GM23338 (cell line): ENCODE data around the gene ILKAP. TPM values are rescaled to one million over a fixed set of nuclear protein-coding genes. Genes with fewer than 3 reads are reported as not detected.

ENCODE experiments used
- ATAC-seq: fragments of 200-7000 bp; cut with Tn5 transposase; 3 replicates; pipeline ENCODE4 v1.9.1; 2020
- DNase-seq: peaks from one replicate; pipeline ENCODE4 v3.0.0-alpha.2; 2015; ENCODE audit warnings: low spot score
- H2AFZ ChIP-seq: fragments of 200-600 bp; sonication (generic); 2 replicates; pipeline ENCODE4 v1.8.0; 2016; ENCODE audit warnings: antibody characterized with exemption, mild to moderate bottlenecking, moderate library complexity
- H3F3A ChIP-seq: fragments of 200-600 bp; sonication (generic); replicated peaks from 2 replicates; pipeline ENCODE4 v1.8.0; 2017; ENCODE audit warnings: antibody characterized with exemption, mixed run types, low read depth
- H3K27ac ChIP-seq: fragments of 200-600 bp; sonication (generic); 2 replicates; pipeline ENCODE4 v1.6.1; 2016; ENCODE audit warnings: low read depth
- H3K27me3 ChIP-seq: fragments of 200-600 bp; sonication (generic); 2 replicates; pipeline ENCODE4 v1.8.0; 2016; ENCODE audit warnings: mild to moderate bottlenecking, mixed run types, moderate library complexity; ENCODE audit not compliant: insufficient read depth
- H3K36me3 ChIP-seq: fragments of 200-600 bp; sonication (generic); 2 replicates; pipeline ENCODE4 v1.8.0; 2016; ENCODE audit warnings: mild to moderate bottlenecking; ENCODE audit not compliant: insufficient read depth
- H3K4me1 ChIP-seq: fragments of 200-600 bp; sonication (generic); 2 replicates; pipeline ENCODE4 v1.8.0; 2016; ENCODE audit warnings: mild to moderate bottlenecking, moderate library complexity; ENCODE audit not compliant: insufficient read depth
- H3K4me2 ChIP-seq: fragments of 200-600 bp; sonication (generic); 2 replicates; pipeline ENCODE4 v1.7.1; 2017; ENCODE audit warnings: mixed run types
- H3K4me3 ChIP-seq: fragments of 200-600 bp; sonication (generic); 2 replicates; pipeline ENCODE4 v1.6.1; 2016; ENCODE audit warnings: mixed run types
- H3K79me2 ChIP-seq: fragments of 200-600 bp; sonication (generic); replicated peaks from 2 replicates; pipeline ENCODE4 v1.8.0; 2017; ENCODE audit warnings: mild to moderate bottlenecking; ENCODE audit not compliant: insufficient read depth
- H3K9me2 ChIP-seq: fragments of 200-600 bp; sonication (generic); 2 replicates; pipeline ENCODE4 v1.8.0; 2017; ENCODE audit not compliant: insufficient read depth
- H4K20me1 ChIP-seq: fragments of 200-600 bp; sonication (generic); replicated peaks from 2 replicates; pipeline ENCODE4 v1.8.0; 2017; ENCODE audit warnings: mild to moderate bottlenecking; ENCODE audit not compliant: insufficient read depth
- H3K27ac Mint-ChIP-seq: 2 replicates; pipeline ENCODE4 v1.8.0; 2020; ENCODE audit warnings: inconsistent platforms, mild to moderate bottlenecking, moderate library complexity, mixed read lengths
- H3K27me3 Mint-ChIP-seq: 3 replicates; pipeline ENCODE4 v1.8.0; 2022; ENCODE audit warnings: low read depth, mild to moderate bottlenecking, moderate library complexity, mixed read lengths, inconsistent platforms; ENCODE audit not compliant: insufficient read depth, poor library complexity
- H3K36me3 Mint-ChIP-seq: 3 replicates; pipeline ENCODE4 v1.8.0; 2021; ENCODE audit warnings: low read depth, mild to moderate bottlenecking, inconsistent platforms, moderate library complexity, mixed read lengths
- H3K4me1 Mint-ChIP-seq: 3 replicates; pipeline ENCODE4 v1.8.0; 2020; ENCODE audit warnings: mild to moderate bottlenecking, inconsistent platforms, mixed read lengths
- H3K4me3 Mint-ChIP-seq: 3 replicates; pipeline ENCODE4 v1.8.0; 2021; ENCODE audit warnings: moderate library complexity, mild to moderate bottlenecking, inconsistent platforms, mixed read lengths
- H3K9me3 Mint-ChIP-seq: 3 replicates; pipeline ENCODE4 v1.8.0; 2020; ENCODE audit warnings: moderate library complexity, mild to moderate bottlenecking, inconsistent platforms, mixed read lengths
- CREB1 ChIP-seq: fragments of 250-450 bp; sonication (Bioruptor Pico); IDR thresholded peaks from 2 replicates; pipeline ENCODE4 v1.5.0; 2020; ENCODE audit warnings: low read depth, mild to moderate bottlenecking, moderate library complexity
- CTCF ChIP-seq, 2 experiments: fragments of 200-600 bp in 1 of 2; sonication (generic) in 1 of 2; conservative IDR thresholded peaks; 2 replicates each; pipeline versions ENCODE4 v1.5.1 to v1.6.1; 2016 to 2017; ENCODE audit warnings: antibody characterized with exemption in 2 of 2, low read depth in 2 of 2, mild to moderate bottlenecking in 2 of 2, moderate library complexity in 1 of 2
- ETS1 ChIP-seq: IDR thresholded peaks from 2 replicates; pipeline ENCODE4 v1.6.1; 2016; ENCODE audit warnings: antibody characterized with exemption
- EZH2 ChIP-seq: fragments of 200-600 bp; sonication (generic); IDR thresholded peaks from one replicate; pipeline ENCODE4 v1.8.0; 2017; ENCODE audit warnings: antibody characterized with exemption, mild to moderate bottlenecking, low read depth; ENCODE audit not compliant: unreplicated experiment
- JUNB ChIP-seq: IDR thresholded peaks from one replicate; pipeline ENCODE4 v1.6.1; 2016; ENCODE audit warnings: antibody characterized with exemption; ENCODE audit not compliant: unreplicated experiment
- NANOG ChIP-seq: IDR thresholded peaks from 2 replicates; pipeline ENCODE4 v1.6.1; 2016; ENCODE audit warnings: antibody characterized with exemption, borderline replicate concordance
- POLR2AphosphoS5 ChIP-seq: IDR thresholded peaks from 2 replicates; pipeline ENCODE4 v1.6.1; 2016; ENCODE audit warnings: antibody characterized with exemption, low read depth
- REST ChIP-seq: IDR thresholded peaks from one replicate; pipeline ENCODE4 v1.6.1; 2018; ENCODE audit warnings: antibody characterized with exemption; ENCODE audit not compliant: unreplicated experiment
- STAT1 ChIP-seq: IDR thresholded peaks from one replicate; pipeline ENCODE4 v1.6.1; 2016; ENCODE audit warnings: antibody characterized with exemption; ENCODE audit not compliant: unreplicated experiment
- ZNF331 ChIP-seq: fragments of 250-450 bp; sonication (Bioruptor Pico); IDR thresholded peaks from 2 replicates; pipeline ENCODE4 v1.5.0; 2020; ENCODE audit warnings: low read depth, mild to moderate bottlenecking, moderate library complexity
- polyA plus RNA-seq: library from polyadenylated mRNA; unstranded; fragments of >200 nt; fragmentation: Nextera tagmentation; extraction: Ambion mirVana; gene quantifications from 2 replicates; pipeline ENCODE4 v1.2.1, GENCODE V29; 2016
- total RNA-seq: library from RNA; depleted of rRNA; stranded (reverse); fragments of >200 nt; shearing (Covaris generic); gene quantifications from 2 replicates; pipeline ENCODE4 v1.2.3, GENCODE V29; 2014

ILKAP gene
- total and polyA plus RNA-seq, 2 experiments from 2014 or later = 17.0 to 35.9 TPM

- Histone ChIP-seq H3K4me3 (no peak overlapping the region), H2AFZ (no peak overlapping the region), H3K4me1 (0 out of 2 replicates have a peak, but pooled peaks cover 4% of the 10 kb centered on the region), H3K27ac (no peak overlapping the region), H3K9me2 (no peaks in the 10 kb centered on the region), H3K36me3 (no peaks in the 10 kb centered on the region), H3K79me2 (no peaks in the 10 kb centered on the region), H3K27me3 (peaks cover 9% of the 10 kb centered on the region), H4K20me1 (no peaks in the 10 kb centered on the region), H3K4me2 (no peak overlapping the region), H3F3A (no peaks in the 10 kb centered on the region)
- ATAC-seq (no peak), DNase-seq (no peak)
- peaks cover 8% of the 10 kb centered on the region for H3K27me3 Mint-ChIP-seq
- no peak overlapping the region for H3K4me3 Mint-ChIP-seq
- H3K27ac Mint-ChIP-seq = no peak overlapping the region
- H3K9me3 Mint-ChIP-seq = no peaks in the 10 kb centered on the region
- no peak for TF ChIP-seq CTCF (conservative IDR thresholded peaks at IDR 0.05; ENCODE audit: low read depth in 2 of 2)
- no peak for TF ChIP-seq EZH2
- no peak for TF ChIP-seq REST
- H3K36me3 Mint-ChIP-seq = no peaks in the 10 kb centered on the region; the same call in 2 of the 3 replicates
- peaks cover 8% of the 10 kb centered on the region for H3K4me1 Mint-ChIP-seq
Measured at GRCh38 chr2:238224356-238225035, 21.0 kb upstream of the ILKAP start.

GRCh38 chr2:238220892-238221521, 17.5 kb upstream of the ILKAP start:
- Histone ChIP-seq H3K4me3 (no peak overlapping the region), H3K79me2 (no peaks in the 10 kb centered on the region), H3K36me3 (no peaks in the 10 kb centered on the region), H2AFZ (no peak overlapping the region; the same call in 1 of the 2 replicates), H3K4me1 (no peaks in the 10 kb centered on the region), H3K4me2 (no peak overlapping the region), H3K27ac (no peak overlapping the region), H3K9me2 (no peaks in the 10 kb centered on the region), H3F3A (no peaks in the 10 kb centered on the region), H3K27me3 (no peaks in the 10 kb centered on the region), H4K20me1 (no peaks in the 10 kb centered on the region)
- Mint-ChIP-seq H3K9me3 (no peaks in the 10 kb centered on the region), H3K27ac (no peak overlapping the region), H3K36me3 (no peaks in the 10 kb centered on the region; the same call in 2 of the 3 replicates), H3K4me3 (no peak overlapping the region), H3K4me1 (peaks cover 4% of the 10 kb centered on the region), H3K27me3 (peaks cover 6% of the 10 kb centered on the region)
- DNase-seq (no peak), ATAC-seq (peak; percentile 83)
- TF ChIP-seq NANOG (no peak), CTCF (conservative IDR thresholded peaks at IDR 0.05; ENCODE audit: low read depth in 2 of 2) (no peak), REST (no peak), JUNB (no peak), STAT1 (no peak), ETS1 (no peak), ZNF331 (CRISPR knock-in tag) (no peak), POLR2AphosphoS5 (no peak), CREB1 (CRISPR knock-in tag) (no peak)
